HEK293 (cell line): Measurements from ENCODE around the gene ZNF350.
A peak's percentile ranks its signal among the peaks of the same experiment; 100 is the strongest.

ENCODE experiments used
- CTCF ChIA-PET: fragments of 350-600 bp; formaldehyde crosslinking; extraction: SDS; loops from one replicate; lab custom pipeline; 2021; ENCODE audit warnings: antibody characterized with exemption; lab: Yijun Ruan, JAX
- POLR2A ChIA-PET: fragments of 300-600 bp; formaldehyde crosslinking; extraction: SDS; loops from one replicate; lab custom pipeline; 2020; ENCODE audit warnings: antibody characterized with exemption, inconsistent platforms; lab: Yijun Ruan, JAX
- H3K27ac ChIP-seq: fragments of 200-500 bp; sonication (Bioruptor generic); 2 replicates; pipeline ENCODE4 v1.5.1; 2014; ENCODE audit warnings: low read depth, low read length, control low read depth, inconsistent platforms; ENCODE audit errors: extremely low read depth
- H3K36me3 ChIP-seq, 2 experiments: fragments of 200-500 bp in 1 of 2; sonication (Bioruptor generic) in 1 of 2; 1 replicate in 1 of 2; 2 replicates in 1 of 2; pipeline ENCODE4 v1.5.1; 2014 to 2017; ENCODE audit warnings: inconsistent platforms in 2 of 2, low read length in 2 of 2; ENCODE audit not compliant: control insufficient read depth in 2 of 2, insufficient read depth in 1 of 2
- H3K4me1 ChIP-seq: fragments of 200-500 bp; sonication (Bioruptor generic); 2 replicates; pipeline ENCODE4 v1.5.1; 2014; ENCODE audit warnings: mild to moderate bottlenecking, low read length, inconsistent platforms; ENCODE audit not compliant: control insufficient read depth, insufficient read depth
- H3K4me3 ChIP-seq: 2 replicates; pipeline ENCODE4 v1.5.1; 2011; ENCODE audit warnings: low read depth, mild to moderate bottlenecking, control low read depth, low read length, moderate library complexity
- H3K9me3 ChIP-seq: fragments of 200-500 bp; sonication (Bioruptor generic); 2 replicates; pipeline ENCODE4 v1.5.1; 2014; ENCODE audit warnings: low read depth, low read length, inconsistent platforms; ENCODE audit not compliant: control insufficient read depth, insufficient read depth
- GLIS1 ChIP-seq: fragments of 450-650 bp; formaldehyde crosslinking; IDR thresholded peaks from 2 replicates; pipeline ENCODE4 v1.5.1; 2016; ENCODE audit warnings: missing biosample characterization, missing genetic modification characterization
- RBAK ChIP-seq: fragments of 450-650 bp; formaldehyde crosslinking; IDR thresholded peaks from 2 replicates; pipeline ENCODE4 v1.5.1; 2016; ENCODE audit warnings: missing biosample characterization, missing genetic modification characterization
- SETDB1 ChIP-seq: IDR thresholded peaks from one replicate; pipeline ENCODE4 v1.6.1; 2017; ENCODE audit warnings: mild to moderate bottlenecking, low read length, moderate library complexity, mixed read lengths; ENCODE audit not compliant: insufficient read length
- TRIM28 ChIP-seq: IDR thresholded peaks from 2 replicates; pipeline ENCODE4 v1.6.1; 2011; ENCODE audit warnings: low read length, control low read depth, borderline replicate concordance
- WT1 ChIP-seq: fragments of 450-650 bp; formaldehyde crosslinking; IDR thresholded peaks from 2 replicates; pipeline ENCODE4 v1.5.1; 2016; ENCODE audit warnings: missing biosample characterization, missing genetic modification characterization
- ZBTB8A ChIP-seq: fragments of 450-650 bp; formaldehyde crosslinking; IDR thresholded peaks from 2 replicates; pipeline ENCODE4 v1.5.1; 2016; ENCODE audit warnings: missing biosample characterization, missing genetic modification characterization
- ZEB2 ChIP-seq: fragments of 450-650 bp; formaldehyde crosslinking; IDR thresholded peaks from 2 replicates; pipeline ENCODE4 v1.5.1; 2016; ENCODE audit warnings: missing biosample characterization, missing genetic modification characterization
- ZNF114 ChIP-seq: fragments of 450-650 bp; formaldehyde crosslinking; IDR thresholded peaks from 2 replicates; pipeline ENCODE4 v1.5.0; 2017; ENCODE audit warnings: missing biosample characterization, missing genetic modification characterization
- ZNF138 ChIP-seq: fragments of 450-650 bp; formaldehyde crosslinking; IDR thresholded peaks from 2 replicates; pipeline ENCODE4 v1.5.1; 2016; ENCODE audit warnings: missing biosample characterization, missing genetic modification characterization, borderline replicate concordance
- ZNF174 ChIP-seq: fragments of 450-650 bp; formaldehyde crosslinking; IDR thresholded peaks from 2 replicates; pipeline ENCODE4 v1.5.0; 2017; ENCODE audit warnings: missing biosample characterization, mild to moderate bottlenecking, missing genetic modification characterization
- ZNF202 ChIP-seq: fragments of 450-650 bp; formaldehyde crosslinking; IDR thresholded peaks from 2 replicates; pipeline ENCODE4 v1.5.1; 2016; ENCODE audit warnings: missing biosample characterization, missing genetic modification characterization, borderline replicate concordance
- ZNF223 ChIP-seq: fragments of 450-650 bp; formaldehyde crosslinking; IDR thresholded peaks from 2 replicates; pipeline ENCODE4 v1.5.1; 2016; ENCODE audit warnings: missing biosample characterization, missing genetic modification characterization
- ZNF274 ChIP-seq, 2 experiments: fragments of 200-500 bp in 1 of 2; fragments of 450-650 bp in 1 of 2; sonication (Bioruptor generic) in 1 of 2; formaldehyde crosslinking in 1 of 2; IDR thresholded peaks; 2 replicates each; pipeline versions ENCODE4 v1.5.1 to v1.6.1; 2014 to 2016; ENCODE audit warnings: borderline replicate concordance in 1 of 2, inconsistent platforms in 1 of 2, low read length in 1 of 2, missing biosample characterization in 1 of 2, missing genetic modification characterization in 1 of 2
- ZNF350 ChIP-seq: fragments of 450-650 bp; formaldehyde crosslinking; IDR thresholded peaks from 2 replicates; pipeline ENCODE4 v1.5.0; 2017; ENCODE audit warnings: missing biosample characterization, mild to moderate bottlenecking, missing genetic modification characterization
- ZNF423 ChIP-seq: fragments of 450-650 bp; formaldehyde crosslinking; IDR thresholded peaks from 2 replicates; pipeline ENCODE4 v1.5.1; 2016; ENCODE audit warnings: missing biosample characterization, missing genetic modification characterization
- ZNF433 ChIP-seq: fragments of 450-650 bp; formaldehyde crosslinking; IDR thresholded peaks from 2 replicates; pipeline ENCODE4 v1.5.1; 2016; ENCODE audit warnings: missing biosample characterization, missing genetic modification characterization, low read depth
- ZNF521 ChIP-seq: fragments of 450-650 bp; formaldehyde crosslinking; IDR thresholded peaks from 2 replicates; pipeline ENCODE4 v1.5.1; 2017; ENCODE audit warnings: missing biosample characterization, mild to moderate bottlenecking, missing genetic modification characterization
- ZNF585B ChIP-seq: fragments of 450-650 bp; formaldehyde crosslinking; IDR thresholded peaks from 2 replicates; pipeline ENCODE4 v1.5.1; 2016; ENCODE audit warnings: missing biosample characterization, missing genetic modification characterization
- TF ChIP-seq, protein P1 (sequence below): fragments of 450-650 bp; formaldehyde crosslinking; IDR thresholded peaks from 2 replicates; pipeline ENCODE4 v1.5.1; 2016; ENCODE audit warnings: missing biosample characterization, missing genetic modification characterization
- TF ChIP-seq, protein P2 (sequence below): fragments of 450-650 bp; formaldehyde crosslinking; IDR thresholded peaks from 2 replicates; pipeline ENCODE4 v1.5.1; 2017; ENCODE audit warnings: missing biosample characterization, mild to moderate bottlenecking, missing genetic modification characterization, moderate library complexity

ZNF350 gene

DNA sequence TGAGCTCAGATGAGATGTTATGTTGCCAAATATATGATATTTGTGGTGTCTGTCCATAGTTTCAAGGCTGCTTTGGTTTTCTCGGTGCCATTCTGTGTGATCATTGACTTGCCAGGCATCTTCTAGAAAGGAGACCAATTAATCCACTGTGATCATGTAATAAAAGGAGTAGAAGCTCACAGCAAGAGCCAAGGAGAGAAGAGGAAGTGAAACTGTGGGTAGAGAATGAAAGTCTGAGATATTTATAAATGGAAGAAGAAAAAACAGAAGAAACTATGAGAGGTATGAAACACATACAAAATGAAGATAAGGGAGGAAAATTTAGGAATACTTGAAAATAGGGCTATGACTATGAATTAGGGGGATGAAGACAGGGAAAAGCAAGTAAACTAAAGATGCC is 70.5 kb downstream of the ZNF350 start (continued):
- no peak for TF ChIP-seq ZNF423 (tag by site-specific recombination)
- no peak for TF ChIP-seq ZNF223 (tag by site-specific recombination)

GRCh38 chr19:51915324-51915867 is 71.2 kb downstream of the ZNF350 start:
- ChIA-PET CTCF (no interaction called here), POLR2A (no interaction called here)
- Histone ChIP-seq H3K9me3 (no peaks in the 10 kb centered on the region), H3K27ac (no peak overlapping the region), H3K4me3 (no peak overlapping the region), H3K4me1 (no peaks in the 10 kb centered on the region), H3K36me3 (no peaks in the 10 kb centered on the region)
- no peak for TF ChIP-seq ZNF350
- no peak for TF ChIP-seq ZNF223 (tag by site-specific recombination)
- TF ChIP-seq WT1 (tag by site-specific recombination), result no peak
- TF ChIP-seq SETDB1, result peak; percentile 95
- TF ChIP-seq, protein P1, sequence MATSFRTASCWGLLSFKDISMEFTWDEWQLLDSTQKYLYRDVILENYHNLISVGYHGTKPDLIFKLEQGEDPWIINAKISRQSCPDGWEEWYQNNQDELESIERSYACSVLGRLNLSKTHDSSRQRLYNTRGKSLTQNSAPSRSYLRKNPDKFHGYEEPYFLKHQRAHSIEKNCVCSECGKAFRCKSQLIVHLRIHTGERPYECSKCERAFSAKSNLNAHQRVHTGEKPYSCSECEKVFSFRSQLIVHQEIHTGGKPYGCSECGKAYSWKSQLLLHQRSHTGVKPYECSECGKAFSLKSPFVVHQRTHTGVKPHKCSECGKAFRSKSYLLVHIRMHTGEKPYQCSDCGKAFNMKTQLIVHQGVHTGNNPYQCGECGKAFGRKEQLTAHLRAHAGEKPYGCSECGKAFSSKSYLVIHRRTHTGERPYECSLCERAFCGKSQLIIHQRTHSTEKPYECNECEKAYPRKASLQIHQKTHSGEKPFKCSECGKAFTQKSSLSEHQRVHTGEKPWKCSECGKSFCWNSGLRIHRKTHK (tag by site-specific recombination), result no peak
- TF ChIP-seq ZNF174, result no peak
- TF ChIP-seq, protein P2, sequence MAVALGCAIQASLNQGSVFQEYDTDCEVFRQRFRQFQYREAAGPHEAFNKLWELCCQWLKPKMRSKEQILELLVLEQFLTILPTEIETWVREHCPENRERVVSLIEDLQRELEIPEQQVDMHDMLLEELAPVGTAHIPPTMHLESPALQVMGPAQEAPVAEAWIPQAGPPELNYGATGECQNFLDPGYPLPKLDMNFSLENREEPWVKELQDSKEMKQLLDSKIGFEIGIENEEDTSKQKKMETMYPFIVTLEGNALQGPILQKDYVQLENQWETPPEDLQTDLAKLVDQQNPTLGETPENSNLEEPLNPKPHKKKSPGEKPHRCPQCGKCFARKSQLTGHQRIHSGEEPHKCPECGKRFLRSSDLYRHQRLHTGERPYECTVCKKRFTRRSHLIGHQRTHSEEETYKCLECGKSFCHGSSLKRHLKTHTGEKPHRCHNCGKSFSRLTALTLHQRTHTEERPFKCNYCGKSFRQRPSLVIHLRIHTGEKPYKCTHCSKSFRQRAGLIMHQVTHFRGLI (tag by site-specific recombination), result no peak
- no peak for TF ChIP-seq ZNF433
- no peak for TF ChIP-seq ZNF585B (tag by site-specific recombination)
- TF ChIP-seq ZNF274 (IDR thresholded peaks at IDR 0.05; ENCODE audit: low read length), result peak; percentile 25
- peak; percentile 90; the same call in 1 of the 2 replicates for TF ChIP-seq ZNF274 (tag by site-specific recombination; IDR thresholded peaks at IDR 0.05; ENCODE audit: borderline replicate concordance)
- no peak for TF ChIP-seq ZNF114 (tag by site-specific recombination)
- TF ChIP-seq GLIS1 (tag by site-specific recombination), result no peak
- no peak for TF ChIP-seq ZEB2 (tag by site-specific recombination)
- no peak for TF ChIP-seq ZNF138 (tag by site-specific recombination)
- TF ChIP-seq TRIM28, result peak; percentile 92; the same call in 1 of the 2 replicates
- TF ChIP-seq RBAK (tag by site-specific recombination), result no peak
- TF ChIP-seq ZBTB8A (tag by site-specific recombination), result no peak
- no peak for TF ChIP-seq ZNF202 (tag by site-specific recombination)
- no peak for TF ChIP-seq ZNF521 (tag by site-specific recombination)
